MM.1S (cell line): Measurements from ENCODE around the gene DRG1.

Source experiments
- DNase-seq: peaks from one replicate; pipeline ENCODE4 v3.0.0-alpha.2; 2015
- H2AFZ ChIP-seq: fragments of 300-600 bp; sonication (generic); 2 replicates; pipeline ENCODE4 v1.6.0; 2016; ENCODE audit warnings: antibody characterized with exemption, low read length
- H3F3A ChIP-seq: fragments of 300-600 bp; sonication (generic); 2 replicates; pipeline ENCODE4 v1.6.1; 2016; ENCODE audit warnings: mild to moderate bottlenecking, antibody characterized with exemption, low read length, moderate library complexity, mixed read lengths; ENCODE audit not compliant: insufficient read depth
- H3K27ac ChIP-seq: fragments of 300-600 bp; sonication (generic); 2 replicates; pipeline ENCODE4 v1.5.1; 2016; ENCODE audit warnings: mild to moderate bottlenecking, low read length
- H3K27me3 ChIP-seq: fragments of 300-600 bp; sonication (generic); replicated peaks from 2 replicates; pipeline ENCODE4 v1.6.0; 2016; ENCODE audit warnings: low read length; ENCODE audit not compliant: insufficient read depth
- H3K36me3 ChIP-seq: fragments of 300-600 bp; sonication (generic); replicated peaks from 2 replicates; pipeline ENCODE4 v1.6.1; 2016; ENCODE audit warnings: mild to moderate bottlenecking, low read length, mixed read lengths; ENCODE audit not compliant: insufficient read depth
- H3K4me1 ChIP-seq: fragments of 300-600 bp; sonication (generic); 2 replicates; pipeline ENCODE4 v1.6.1; 2016; ENCODE audit warnings: low read length, mixed read lengths
- H3K4me2 ChIP-seq: fragments of 300-600 bp; sonication (generic); 2 replicates; pipeline ENCODE4 v1.6.0; 2016; ENCODE audit warnings: low read depth, low read length
- H3K4me3 ChIP-seq: fragments of 300-600 bp; sonication (generic); 2 replicates; pipeline ENCODE4 v1.5.1; 2016; ENCODE audit warnings: low read length, mixed read lengths
- H3K79me2 ChIP-seq: fragments of 300-600 bp; sonication (generic); 2 replicates; pipeline ENCODE4 v1.6.1; 2016; ENCODE audit warnings: mixed run types, low read length, mixed read lengths
- H3K9ac ChIP-seq: fragments of 300-600 bp; sonication (generic); 2 replicates; pipeline ENCODE4 v1.6.1; 2016; ENCODE audit warnings: low read length, mixed read lengths
- H3K9me2 ChIP-seq: fragments of 300-600 bp; sonication (generic); replicated peaks from 2 replicates; pipeline ENCODE4 v1.6.1; 2016; ENCODE audit warnings: mild to moderate bottlenecking, low read length, mixed read lengths; ENCODE audit not compliant: insufficient read depth
- H3K9me3 ChIP-seq: fragments of 300-600 bp; sonication (generic); replicated peaks from 2 replicates; pipeline ENCODE4 v1.6.1; 2016; ENCODE audit warnings: mild to moderate bottlenecking, low read length, mixed read lengths; ENCODE audit not compliant: insufficient read depth
- H4K20me1 ChIP-seq: fragments of 300-600 bp; sonication (generic); 2 replicates; pipeline ENCODE4 v1.6.1; 2016; ENCODE audit warnings: mild to moderate bottlenecking, low read length, moderate library complexity, mixed read lengths; ENCODE audit not compliant: insufficient read depth
- EZH2 ChIP-seq: fragments of 300-600 bp; sonication (generic); optimal IDR thresholded peaks from 2 replicates; pipeline ENCODE3; 2017; ENCODE audit warnings: low read depth, mild to moderate bottlenecking, antibody characterized with exemption, low read length, mixed read lengths
- EZH2phosphoT487 ChIP-seq: fragments of 300-600 bp; sonication (generic); IDR thresholded peaks from 2 replicates; pipeline ENCODE4 v1.6.1; 2018; ENCODE audit warnings: antibody characterized with exemption, low read length
- TF ChIP-seq, protein P1 (sequence below): fragments of 300-600 bp; sonication (generic); IDR thresholded peaks from 2 replicates; pipeline ENCODE4 v1.5.1; 2016; ENCODE audit warnings: antibody characterized with exemption, low read length, mixed read lengths

The DRG1 gene

DNA sequence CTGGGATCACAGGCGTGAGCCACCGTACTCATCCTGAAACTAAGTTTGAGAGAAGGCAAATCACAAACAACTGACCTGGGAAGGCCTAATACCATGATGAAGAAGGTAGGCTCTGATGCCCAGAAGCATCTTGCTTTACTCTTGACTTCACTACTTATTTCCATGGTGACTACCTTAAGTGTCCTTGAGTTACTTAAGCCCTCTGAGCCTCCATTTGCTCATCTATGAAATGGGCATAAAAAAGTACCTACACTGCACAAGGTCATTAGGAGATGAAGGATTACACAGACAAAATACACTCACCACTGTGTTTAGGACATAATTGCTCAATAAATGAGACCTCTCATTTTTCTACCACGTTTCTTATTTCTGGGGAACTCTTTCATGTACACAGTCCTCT lies 62.3 kb downstream of the DRG1 start:
- no peak for DNase-seq
- H3K4me2 ChIP-seq, result no peak overlapping the region
- H3K9me2 ChIP-seq, result no peaks in the 10 kb centered on the region
- no peaks in the 10 kb centered on the region for H3K9me3 ChIP-seq
- H3F3A ChIP-seq, result no peaks in the 10 kb centered on the region
- H4K20me1 ChIP-seq, result no peaks in the 10 kb centered on the region
- H3K36me3 ChIP-seq, result peaks cover 21% of the 10 kb centered on the region; the same call in 1 of the 2 replicates
- H2AFZ ChIP-seq, result no peak overlapping the region
- H3K27me3 ChIP-seq, result no peaks in the 10 kb centered on the region
- no peak overlapping the region for H3K4me3 ChIP-seq
- H3K27ac ChIP-seq, result no peak overlapping the region
- no peaks in the 10 kb centered on the region for H3K4me1 ChIP-seq
- TF ChIP-seq EZH2 (no peak), EZH2phosphoT487 (no peak)
- H3K9ac ChIP-seq, result no peak overlapping the region
- peaks cover 31% of the 10 kb centered on the region for H3K79me2 ChIP-seq

GRCh38 chr22:31465307-31465706 lies 65.9 kb downstream of the DRG1 start:
- H4K20me1 ChIP-seq, result no peaks in the 10 kb centered on the region
- H3K9me2 ChIP-seq, result no peaks in the 10 kb centered on the region
- no peaks in the 10 kb centered on the region for H3K27me3 ChIP-seq
- no peak overlapping the region for H3K4me2 ChIP-seq
- H3K4me3 ChIP-seq, result no peak overlapping the region
- H2AFZ ChIP-seq, result no peak overlapping the region
- TF ChIP-seq EZH2 (no peak), EZH2phosphoT487 (no peak)
- TF ChIP-seq, protein P1, sequence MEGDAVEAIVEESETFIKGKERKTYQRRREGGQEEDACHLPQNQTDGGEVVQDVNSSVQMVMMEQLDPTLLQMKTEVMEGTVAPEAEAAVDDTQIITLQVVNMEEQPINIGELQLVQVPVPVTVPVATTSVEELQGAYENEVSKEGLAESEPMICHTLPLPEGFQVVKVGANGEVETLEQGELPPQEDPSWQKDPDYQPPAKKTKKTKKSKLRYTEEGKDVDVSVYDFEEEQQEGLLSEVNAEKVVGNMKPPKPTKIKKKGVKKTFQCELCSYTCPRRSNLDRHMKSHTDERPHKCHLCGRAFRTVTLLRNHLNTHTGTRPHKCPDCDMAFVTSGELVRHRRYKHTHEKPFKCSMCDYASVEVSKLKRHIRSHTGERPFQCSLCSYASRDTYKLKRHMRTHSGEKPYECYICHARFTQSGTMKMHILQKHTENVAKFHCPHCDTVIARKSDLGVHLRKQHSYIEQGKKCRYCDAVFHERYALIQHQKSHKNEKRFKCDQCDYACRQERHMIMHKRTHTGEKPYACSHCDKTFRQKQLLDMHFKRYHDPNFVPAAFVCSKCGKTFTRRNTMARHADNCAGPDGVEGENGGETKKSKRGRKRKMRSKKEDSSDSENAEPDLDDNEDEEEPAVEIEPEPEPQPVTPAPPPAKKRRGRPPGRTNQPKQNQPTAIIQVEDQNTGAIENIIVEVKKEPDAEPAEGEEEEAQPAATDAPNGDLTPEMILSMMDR, result no peak
- H3K27ac ChIP-seq, result no peak overlapping the region
- H3K9me3 ChIP-seq, result no peaks in the 10 kb centered on the region
- H3K79me2 ChIP-seq, result peaks cover 55% of the 10 kb centered on the region
- H3F3A ChIP-seq, result no peaks in the 10 kb centered on the region
- no peak overlapping the region for H3K9ac ChIP-seq
- peaks cover 15% of the 10 kb centered on the region; the same call in 1 of the 2 replicates for H3K36me3 ChIP-seq
- H3K4me1 ChIP-seq, result no peaks in the 10 kb centered on the region
- no peak for DNase-seq

DNA sequence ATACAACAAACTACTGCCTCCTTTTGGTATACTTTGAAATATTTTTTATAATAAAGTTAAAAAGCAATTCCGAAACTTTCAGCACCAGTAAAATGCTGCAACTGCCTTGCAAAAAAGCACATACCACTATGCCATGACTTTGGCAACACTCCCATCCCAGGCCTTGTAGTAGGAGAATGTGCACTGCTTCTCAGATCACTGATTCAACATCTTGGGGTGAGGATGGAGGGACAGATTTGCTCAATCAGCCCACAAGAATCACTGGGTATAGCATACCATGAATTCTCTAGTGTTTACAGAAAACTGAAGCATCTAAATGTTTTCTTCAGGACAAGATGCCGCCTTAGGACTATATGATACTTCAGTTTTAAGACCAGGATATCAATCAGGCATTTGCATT lies 75.3 kb downstream of the DRG1 start:
- TF ChIP-seq EZH2, result no peak
- TF ChIP-seq, protein P1, result no peak
- peaks cover 14% of the 10 kb centered on the region for H3F3A ChIP-seq
- H3K79me2 ChIP-seq, result peaks cover 68% of the 10 kb centered on the region
- DNase-seq, result no peak
- no peak overlapping the region for H3K4me2 ChIP-seq
- no peak overlapping the region for H3K27ac ChIP-seq
- no peak overlapping the region for H2AFZ ChIP-seq
- H3K4me3 ChIP-seq, result no peak overlapping the region
- H3K9me3 ChIP-seq, result no peaks in the 10 kb centered on the region
- H3K4me1 ChIP-seq, result peaks cover 19% of the 10 kb centered on the region
- H3K36me3 ChIP-seq, result peaks cover 8% of the 10 kb centered on the region; the same call in 1 of the 2 replicates
- H3K9me2 ChIP-seq, result no peaks in the 10 kb centered on the region
- H4K20me1 ChIP-seq, result no peaks in the 10 kb centered on the region
- no peaks in the 10 kb centered on the region for H3K27me3 ChIP-seq
- H3K9ac ChIP-seq, result no peak overlapping the region

DNA sequence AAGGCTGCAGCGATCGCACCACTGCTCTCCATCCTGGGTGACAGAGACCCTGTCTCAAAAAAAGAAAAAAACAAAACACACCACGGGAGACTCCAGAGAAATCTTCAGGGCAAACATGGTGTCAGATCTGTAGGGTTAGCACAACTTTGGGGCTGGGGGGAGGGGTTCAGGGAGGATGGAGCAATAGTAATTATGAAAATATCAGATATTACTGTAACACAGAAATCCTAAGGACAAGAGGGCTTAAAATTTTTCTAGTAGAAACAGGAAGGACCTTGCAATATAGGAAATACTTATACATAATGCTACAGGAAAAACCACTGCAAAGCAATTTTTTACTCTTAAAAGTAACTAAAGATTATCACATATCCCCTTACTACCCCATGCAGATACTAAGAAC lies 76.4 kb downstream of the DRG1 start:
- H3K79me2 ChIP-seq, result peaks cover 79% of the 10 kb centered on the region
- no peak overlapping the region for H3K4me2 ChIP-seq
- TF ChIP-seq EZH2, result no peak
- TF ChIP-seq EZH2phosphoT487, result no peak
- TF ChIP-seq, protein P1, result no peak

More for the DNA sequence above, 76.4 kb downstream of the DRG1 start:
- H3K4me3 ChIP-seq, result no peak overlapping the region
- no peak overlapping the region for H3K9ac ChIP-seq
- no peak overlapping the region for H2AFZ ChIP-seq
- H4K20me1 ChIP-seq, result no peaks in the 10 kb centered on the region
- H3K27me3 ChIP-seq, result no peaks in the 10 kb centered on the region
- H3K36me3 ChIP-seq, result peaks cover 14% of the 10 kb centered on the region
- peaks cover 14% of the 10 kb centered on the region for H3F3A ChIP-seq
- no peak for DNase-seq
- no peak overlapping the region for H3K27ac ChIP-seq
- no peaks in the 10 kb centered on the region for H3K9me3 ChIP-seq
- peaks cover 19% of the 10 kb centered on the region for H3K4me1 ChIP-seq
- H3K9me2 ChIP-seq, result no peaks in the 10 kb centered on the region
